ENCODE results near the gene SEBOX. TPM values are rescaled to one million over a fixed set of nuclear protein-coding genes. Genes with fewer than 3 reads are reported as not detected.

Gene SEBOX
- total and polyA plus RNA-seq, 5 experiments from 2014 or later, result not detected

DNA sequence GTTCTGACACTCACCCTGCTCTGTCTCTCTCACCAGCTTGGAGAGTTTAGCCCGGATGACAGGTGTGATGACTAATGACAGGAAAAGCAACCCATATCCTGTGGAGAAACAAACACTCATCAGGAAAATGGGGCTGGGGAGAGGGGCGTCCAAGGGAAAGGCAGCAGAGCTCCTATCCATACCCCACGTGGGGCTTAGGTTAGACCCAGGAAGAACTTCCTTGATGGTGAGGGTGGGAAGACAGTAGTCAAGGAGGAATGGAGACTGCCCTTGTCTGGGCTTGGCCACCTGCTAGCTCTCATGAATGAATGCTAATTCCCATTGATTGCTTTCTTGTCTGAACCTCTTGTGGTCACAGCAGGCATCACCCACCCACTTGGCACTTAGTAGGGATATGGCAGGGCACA lies 37.2 kb upstream of the SEBOX start:
- Mint-ChIP-seq H3K36me3 (peaks cover 0 to 6% (median 0%) of the 10 kb centered on the region in 3 donors), H3K4me1 (peaks cover 5 to 24% (median 10%) of the 10 kb centered on the region in 4 donors), H3K9me3 (no peaks in the 10 kb centered on the region), H3K4me3 (no peak overlapping the region), H3K27me3 (peaks cover 0 to 3% (median 0%) of the 10 kb centered on the region in 5 donors), H3K27ac (peak overlapping the region in 4 of 10 donors; percentile 28 to 71 (median 44))
- DNase-seq (no peak), ATAC-seq (no peak)
- POLR2A ChIA-PET, result no interaction called here

- peaks cover 0 to 14% (median 0%) of the 10 kb centered on the region in 3 donors for H3K36me3 Mint-ChIP-seq
- no peaks in the 10 kb centered on the region for H3K9me3 Mint-ChIP-seq
- H3K27me3 Mint-ChIP-seq, result no peaks in the 10 kb centered on the region
- POLR2A ChIA-PET, result no interaction called here
- H3K4me1 Mint-ChIP-seq, result peaks cover 0 to 15% (median 3%) of the 10 kb centered on the region in 4 donors
- peak overlapping the region in 1 of 10 donors; percentile 11 for H3K27ac Mint-ChIP-seq
- DNase-seq (no peak), ATAC-seq (no peak)
- no peak overlapping the region for H3K4me3 Mint-ChIP-seq
Observed at GRCh38 chr17:28399808-28400207, 34.8 kb upstream of the SEBOX start.

DNA sequence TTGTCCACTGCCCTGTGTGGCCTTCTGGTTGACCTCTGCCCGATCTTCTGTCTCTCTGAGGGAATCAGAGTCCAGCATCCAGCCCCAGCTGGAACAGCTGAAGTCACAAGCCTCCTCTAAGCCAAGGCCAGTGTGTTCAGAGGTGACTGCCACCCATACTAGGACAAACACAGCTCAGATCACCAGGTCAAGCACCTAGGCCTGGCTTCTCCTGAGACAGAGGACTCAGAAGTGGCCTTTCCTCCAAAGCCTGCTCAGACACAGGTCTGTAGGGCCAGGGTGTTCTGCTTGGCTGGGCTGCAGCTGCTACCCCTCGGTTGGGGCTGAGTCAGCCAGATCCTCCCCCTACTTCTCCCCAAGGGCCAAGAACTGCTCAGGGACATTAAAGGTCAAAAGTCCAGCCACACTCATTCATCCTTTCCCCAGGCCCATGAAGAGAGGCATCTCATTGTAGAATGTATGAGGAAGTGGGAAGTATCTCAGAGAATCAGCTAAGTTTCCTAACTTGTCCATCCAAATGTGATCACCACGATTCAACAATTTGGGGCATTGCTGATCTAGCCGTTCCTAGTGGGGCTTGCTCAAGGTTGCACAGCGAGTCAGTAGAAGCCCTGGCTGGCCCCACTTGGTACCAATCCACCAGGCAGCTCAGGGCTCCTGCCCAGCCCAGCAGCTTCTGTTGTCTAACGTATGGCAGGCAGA lies 33.4 kb upstream of the SEBOX start:
- Mint-ChIP-seq H3K9me3 (no peaks in the 10 kb centered on the region), H3K27ac (peak overlapping the region in 6 of 10 donors; percentile 27 to 82 (median 60)), H3K4me1 (peaks cover 0 to 7% (median 1%) of the 10 kb centered on the region in 4 donors)

GRCh38 chr17:28397687-28398279 lies 32.8 kb upstream of the SEBOX start:
- Mint-ChIP-seq H3K27me3 (no peaks in the 10 kb centered on the region), H3K9me3 (no peaks in the 10 kb centered on the region), H3K4me1 (peaks cover 0 to 4% (median 1%) of the 10 kb centered on the region in 4 donors), H3K36me3 (peaks cover 0 to 31% (median 4%) of the 10 kb centered on the region in 3 donors), H3K4me3 (no peak overlapping the region), H3K27ac (peak overlapping the region in 9 of 10 donors; percentile 20 to 86 (median 64))
- ATAC-seq, result no peak
- POLR2A ChIA-PET, result no interaction called here
- no peak for DNase-seq

More for the DNA sequence above, 33.4 kb upstream of the SEBOX start:
- H3K36me3 Mint-ChIP-seq, result peaks cover 0 to 26% (median 2%) of the 10 kb centered on the region in 3 donors
- no peak for ATAC-seq
- POLR2A ChIA-PET, result interaction anchor here (0.6 kb wide), 1 partner anchor 11 kb away, joined by 6 read pairs; no protein-coding TSS in a partner anchor
- H3K4me3 Mint-ChIP-seq, result no peak overlapping the region
- no peaks in the 10 kb centered on the region for H3K27me3 Mint-ChIP-seq
- no peak for DNase-seq

GRCh38 chr17:28397275-28397674 lies 32.3 kb upstream of the SEBOX start:
- Mint-ChIP-seq H3K9me3 (no peaks in the 10 kb centered on the region), H3K27me3 (no peaks in the 10 kb centered on the region), H3K4me3 (no peak overlapping the region), H3K36me3 (peaks cover 0 to 36% (median 5%) of the 10 kb centered on the region in 3 donors), H3K27ac (peak overlapping the region in 4 of 10 donors; percentile 20 to 64 (median 62)), H3K4me1 (peaks cover 0 to 4% (median 1%) of the 10 kb centered on the region in 4 donors)
- POLR2A ChIA-PET, result no interaction called here
- DNase-seq (no peak), ATAC-seq (no peak)

GRCh38 chr17:28396635-28397239 lies 31.7 kb upstream of the SEBOX start:
- H3K4me1 Mint-ChIP-seq, result peaks cover 0 to 4% (median 1%) of the 10 kb centered on the region in 4 donors
- no peaks in the 10 kb centered on the region for H3K9me3 Mint-ChIP-seq
- H3K36me3 Mint-ChIP-seq, result peaks cover 0 to 37% (median 5%) of the 10 kb centered on the region in 3 donors
- no peak overlapping the region for H3K27ac Mint-ChIP-seq
- H3K27me3 Mint-ChIP-seq, result no peaks in the 10 kb centered on the region
- DNase-seq (no peak), ATAC-seq (no peak)
- no peak overlapping the region for H3K4me3 Mint-ChIP-seq
- POLR2A ChIA-PET, result no interaction called here

DNA sequence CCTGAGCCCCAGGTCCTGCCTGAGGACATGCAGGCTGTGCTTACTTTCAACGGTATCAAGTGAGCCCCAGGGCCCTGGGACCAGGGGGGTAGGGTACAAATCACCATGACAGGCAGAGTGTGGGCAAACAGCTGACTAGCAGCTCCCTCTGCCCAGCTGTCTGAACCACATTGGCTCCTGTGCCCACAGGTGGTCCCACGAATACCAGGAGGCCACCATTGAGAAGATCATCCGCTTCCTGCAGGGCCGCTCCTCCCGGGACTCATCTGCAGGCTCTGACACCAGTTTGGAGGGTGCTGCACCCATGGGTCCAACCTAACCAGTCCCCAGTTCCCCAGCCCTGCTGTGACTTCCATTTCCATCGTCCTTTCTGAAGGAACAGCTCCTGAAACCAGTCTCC lies 31.0 kb upstream of the SEBOX start:
- DNase-seq (no peak), ATAC-seq (no peak)
- Mint-ChIP-seq H3K4me1 (peaks cover 0 to 4% (median 1%) of the 10 kb centered on the region in 4 donors), H3K27ac (peak overlapping the region in 1 of 10 donors; percentile 34), H3K36me3 (peaks cover 0 to 45% (median 8%) of the 10 kb centered on the region in 3 donors), H3K4me3 (no peak overlapping the region), H3K27me3 (no peaks in the 10 kb centered on the region), H3K9me3 (no peaks in the 10 kb centered on the region)
- POLR2A ChIA-PET, result no interaction called here

- Mint-ChIP-seq H3K36me3 (peaks cover 0 to 50% (median 13%) of the 10 kb centered on the region in 3 donors), H3K27ac (peak overlapping the region in 1 of 10 donors; percentile 34), H3K4me1 (peaks cover 0 to 4% (median 1%) of the 10 kb centered on the region in 4 donors), H3K9me3 (no peaks in the 10 kb centered on the region), H3K27me3 (no peaks in the 10 kb centered on the region), H3K4me3 (no peak overlapping the region)
- ATAC-seq, result no peak
- POLR2A ChIA-PET, result interaction anchor here (1.0 kb wide), 1 partner anchor 12 kb away, joined by 3 read pairs; no protein-coding TSS in a partner anchor
- no peak for DNase-seq
Observed at GRCh38 chr17:28395426-28395825, 30.4 kb upstream of the SEBOX start.

DNA sequence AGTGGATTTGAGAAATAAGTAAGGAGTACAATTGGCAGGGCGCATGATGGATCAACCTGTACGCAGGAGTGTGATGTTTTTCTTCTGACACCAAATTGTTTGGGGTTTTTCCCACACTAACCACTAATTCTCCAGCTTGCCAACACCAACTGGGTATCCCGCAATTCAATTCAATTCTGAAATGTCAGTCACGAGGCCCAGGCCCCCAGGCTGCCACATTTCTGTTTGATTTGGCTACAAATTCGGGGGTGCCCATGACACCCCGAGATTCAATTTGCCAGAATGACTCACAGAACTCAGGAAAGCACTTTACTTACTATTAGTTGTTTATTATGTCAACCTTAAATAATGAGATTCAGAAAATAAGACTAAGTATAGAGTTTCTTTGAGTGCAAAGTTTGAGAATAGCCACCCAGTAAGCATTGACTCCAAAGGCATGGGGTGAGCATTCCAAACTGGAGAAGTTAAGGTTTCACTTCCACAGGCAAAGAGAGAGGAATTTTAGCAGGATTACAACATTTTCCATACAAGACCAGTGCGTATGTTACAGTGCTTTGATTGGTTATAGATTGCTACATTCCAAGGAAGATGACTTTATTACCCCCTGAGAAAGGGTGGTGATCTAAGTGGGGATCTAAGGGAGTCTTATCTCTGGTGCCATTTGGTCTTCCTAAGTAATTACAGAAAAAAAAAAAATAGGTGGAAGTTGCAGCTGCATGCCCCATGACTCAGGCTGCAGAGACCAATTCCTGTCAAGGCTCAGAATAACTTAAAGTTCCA lies 29.5 kb upstream of the SEBOX start:
- H3K9me3 Mint-ChIP-seq, result no peaks in the 10 kb centered on the region
- POLR2A ChIA-PET, result interaction anchor here (1.0 to 1.2 kb wide), 2 partner anchors 10 to 11 kb away, joined by 3 to 4 read pairs; no protein-coding TSS in a partner anchor
- no peak for ATAC-seq
- no peak for DNase-seq
- H3K4me1 Mint-ChIP-seq, result peaks cover 0 to 4% (median 1%) of the 10 kb centered on the region in 4 donors
- H3K27ac Mint-ChIP-seq, result peak overlapping the region in 1 of 10 donors; percentile 45
- H3K27me3 Mint-ChIP-seq, result no peaks in the 10 kb centered on the region
- H3K36me3 Mint-ChIP-seq, result peaks cover 0 to 59% (median 20%) of the 10 kb centered on the region in 3 donors
- H3K4me3 Mint-ChIP-seq, result no peak overlapping the region

DNA sequence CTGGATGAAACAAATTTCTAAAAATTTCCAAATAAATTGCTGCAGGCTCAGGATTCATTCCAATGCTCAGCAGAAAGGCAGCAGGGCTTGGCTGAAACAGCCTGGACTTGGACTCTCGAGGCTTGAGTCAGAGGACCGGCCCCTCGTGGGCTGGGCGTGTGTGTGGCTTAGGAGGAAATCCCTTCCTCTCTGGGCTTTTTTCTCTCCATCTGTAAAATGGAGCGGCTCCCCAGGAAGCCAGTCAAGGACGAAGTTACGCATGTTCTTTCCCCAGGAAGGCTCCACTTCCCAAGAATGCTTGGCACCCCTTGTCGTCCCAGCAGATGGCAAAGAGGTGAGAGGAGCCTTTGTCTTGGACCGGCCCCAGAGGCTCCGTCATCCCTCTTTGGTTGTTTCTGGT lies 27.5 kb upstream of the SEBOX start:
- peaks cover 0 to 71% (median 25%) of the 10 kb centered on the region in 3 donors for H3K36me3 Mint-ChIP-seq
- H3K9me3 Mint-ChIP-seq, result no peaks in the 10 kb centered on the region
- H3K27ac Mint-ChIP-seq, result no peak overlapping the region
- POLR2A ChIA-PET, result no interaction called here
- DNase-seq (no peak), ATAC-seq (no peak)
- H3K27me3 Mint-ChIP-seq, result no peaks in the 10 kb centered on the region
- H3K4me3 Mint-ChIP-seq, result no peak overlapping the region
- peaks cover 2 to 5% (median 3%) of the 10 kb centered on the region in 4 donors for H3K4me1 Mint-ChIP-seq

DNA sequence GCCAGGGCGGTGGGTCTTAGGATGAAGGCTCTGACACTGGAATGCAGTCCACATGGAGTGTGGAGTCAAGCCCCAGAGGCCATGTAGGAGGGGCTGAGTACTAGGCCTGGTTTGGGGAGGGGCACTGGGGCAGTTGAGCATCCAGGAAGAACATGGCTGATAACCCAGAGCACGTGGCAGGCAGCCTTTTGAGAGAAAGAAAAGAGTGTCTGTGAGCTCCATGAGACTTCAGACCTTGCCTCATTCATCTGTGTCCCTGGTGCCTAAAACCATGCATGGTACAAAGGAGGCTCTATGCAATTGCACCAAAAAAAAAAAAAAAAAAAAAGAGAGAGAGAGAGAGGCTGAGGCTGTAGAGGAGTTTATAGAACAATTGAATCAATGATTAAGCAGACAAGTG lies 26.4 kb upstream of the SEBOX start:
- H3K36me3 Mint-ChIP-seq, result peaks cover 0 to 70% (median 25%) of the 10 kb centered on the region in 3 donors
- H3K4me3 Mint-ChIP-seq, result no peak overlapping the region
- H3K9me3 Mint-ChIP-seq, result no peaks in the 10 kb centered on the region
- no peaks in the 10 kb centered on the region for H3K27me3 Mint-ChIP-seq
- H3K27ac Mint-ChIP-seq, result peak overlapping the region in 2 of 10 donors; percentile 44 to 66
- DNase-seq, result no peak
- no peak for ATAC-seq
- peaks cover 3 to 7% (median 4%) of the 10 kb centered on the region in 4 donors for H3K4me1 Mint-ChIP-seq
- POLR2A ChIA-PET, result interaction anchor here (0.7 to 1.0 kb wide), 3 partner anchors 13 to 1209 kb away, joined by 5 to 6 read pairs (median 6); partner anchors contain the start of gene POLDIP2

GRCh38 chr17:28390984-28391383 lies 26.0 kb upstream of the SEBOX start:
- H3K27ac Mint-ChIP-seq, result peak overlapping the region in 1 of 10 donors; percentile 66
- POLR2A ChIA-PET, result interaction anchor here (0.7 to 1.0 kb wide), 3 partner anchors 33 to 1209 kb away, joined by 3 to 6 read pairs (median 6); partner anchors contain the start of gene POLDIP2
- H3K4me3 Mint-ChIP-seq, result no peak overlapping the region
- H3K27me3 Mint-ChIP-seq, result no peaks in the 10 kb centered on the region
- H3K36me3 Mint-ChIP-seq, result peaks cover 0 to 70% (median 25%) of the 10 kb centered on the region in 3 donors
- no peaks in the 10 kb centered on the region for H3K9me3 Mint-ChIP-seq
- ATAC-seq (no peak), DNase-seq (no peak)
- H3K4me1 Mint-ChIP-seq, result peaks cover 3 to 8% (median 6%) of the 10 kb centered on the region in 4 donors
